HG02970 (cell line): ENCODE measurements around the gene SLC40A1.

Experiments
- ATAC-seq: cut with Tn5 transposase; IDR thresholded peaks from one replicate; pipeline ENCODE4 v1.9.1; 2021; ENCODE audit warnings: mild to moderate bottlenecking, moderate library complexity, moderate number of reproducible peaks; ENCODE audit not compliant: unreplicated experiment, low FRiP score

The SLC40A1 gene, protein sequence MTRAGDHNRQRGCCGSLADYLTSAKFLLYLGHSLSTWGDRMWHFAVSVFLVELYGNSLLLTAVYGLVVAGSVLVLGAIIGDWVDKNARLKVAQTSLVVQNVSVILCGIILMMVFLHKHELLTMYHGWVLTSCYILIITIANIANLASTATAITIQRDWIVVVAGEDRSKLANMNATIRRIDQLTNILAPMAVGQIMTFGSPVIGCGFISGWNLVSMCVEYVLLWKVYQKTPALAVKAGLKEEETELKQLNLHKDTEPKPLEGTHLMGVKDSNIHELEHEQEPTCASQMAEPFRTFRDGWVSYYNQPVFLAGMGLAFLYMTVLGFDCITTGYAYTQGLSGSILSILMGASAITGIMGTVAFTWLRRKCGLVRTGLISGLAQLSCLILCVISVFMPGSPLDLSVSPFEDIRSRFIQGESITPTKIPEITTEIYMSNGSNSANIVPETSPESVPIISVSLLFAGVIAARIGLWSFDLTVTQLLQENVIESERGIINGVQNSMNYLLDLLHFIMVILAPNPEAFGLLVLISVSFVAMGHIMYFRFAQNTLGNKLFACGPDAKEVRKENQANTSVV

DNA sequence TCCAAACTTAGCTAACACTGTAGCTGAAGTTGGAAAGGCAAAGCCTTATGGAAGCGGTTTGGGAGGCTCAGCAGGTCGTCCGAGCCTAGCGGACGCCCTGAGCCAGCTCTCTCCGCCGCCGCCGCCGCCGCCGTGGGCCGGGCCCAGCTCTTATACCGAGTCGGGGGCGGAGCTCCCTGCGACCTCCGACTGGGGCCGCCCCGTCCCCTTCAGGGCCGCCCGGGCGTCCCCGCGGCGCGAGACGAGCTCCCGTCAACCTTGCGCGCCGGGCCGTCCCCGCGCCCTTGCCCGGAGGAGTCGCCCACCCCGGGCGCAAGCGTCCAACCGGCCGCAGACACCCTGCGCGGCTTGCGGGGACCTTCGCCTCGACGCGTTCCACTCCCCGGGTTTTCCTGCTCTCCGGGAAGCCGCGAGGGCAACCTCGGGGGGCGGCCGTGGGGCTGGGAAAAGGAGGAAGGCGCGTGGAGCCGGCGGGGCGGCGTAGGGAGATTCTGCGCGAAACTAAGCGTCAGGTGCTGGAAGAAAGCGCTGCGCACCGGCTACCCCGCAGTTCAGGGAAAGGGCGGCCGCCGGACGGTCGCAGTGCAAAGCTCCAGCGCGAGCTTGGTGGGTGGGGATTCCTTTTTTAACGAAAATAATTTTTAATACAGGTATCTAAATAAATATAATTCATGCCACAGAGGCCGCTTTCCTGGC is at the start of gene SLC40A1:
TSS of gene SLC40A1 (minus strand) at position 129 of the 696 bp plus-strand sequence. CDS start 326 bp downstream, outside the sequence.
- ATAC-seq: peak; percentile 53

DNA sequence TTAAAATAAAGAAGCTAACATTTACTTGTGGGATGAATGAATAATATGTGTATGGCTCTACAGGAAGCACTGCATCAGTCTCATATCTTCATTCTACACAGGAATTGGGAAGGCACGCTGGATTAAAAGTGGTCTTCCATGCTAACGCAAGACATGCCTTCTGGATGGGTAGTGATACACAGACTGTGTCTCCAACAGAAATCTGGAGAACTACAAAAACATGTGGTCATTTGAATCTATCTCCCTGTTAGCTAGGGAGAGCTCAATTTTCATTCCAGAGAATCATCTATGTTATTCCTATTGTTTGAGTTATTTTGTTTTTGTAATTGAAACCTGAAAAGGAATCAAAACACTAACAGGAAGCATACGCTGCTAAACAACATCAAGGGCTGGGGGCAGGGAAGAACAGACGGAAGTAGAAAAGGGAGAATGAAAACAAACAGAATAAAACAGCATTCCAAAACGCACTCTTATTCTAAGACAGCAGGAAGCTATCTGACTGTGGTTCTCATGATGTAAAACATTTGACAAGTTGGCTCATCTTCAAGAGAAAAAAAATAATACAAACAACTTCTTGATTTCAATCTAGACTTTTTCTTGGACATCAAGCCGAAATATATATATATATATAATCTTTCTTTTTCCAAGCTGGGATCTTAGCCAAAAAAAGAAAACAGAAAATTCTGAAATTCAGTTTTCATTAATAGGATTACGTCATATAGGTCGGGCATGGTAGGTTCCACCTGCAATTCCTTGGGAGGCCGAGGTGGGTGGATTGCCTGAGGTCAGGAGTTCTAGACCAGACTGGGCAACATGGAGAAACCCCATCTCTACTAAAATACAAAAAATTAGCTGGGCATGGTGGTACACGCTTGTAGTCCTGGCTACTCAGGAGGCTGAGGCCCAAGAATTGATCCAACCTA is 49.2 kb upstream of the SLC40A1 start:
- ATAC-seq: no peak

DNA sequence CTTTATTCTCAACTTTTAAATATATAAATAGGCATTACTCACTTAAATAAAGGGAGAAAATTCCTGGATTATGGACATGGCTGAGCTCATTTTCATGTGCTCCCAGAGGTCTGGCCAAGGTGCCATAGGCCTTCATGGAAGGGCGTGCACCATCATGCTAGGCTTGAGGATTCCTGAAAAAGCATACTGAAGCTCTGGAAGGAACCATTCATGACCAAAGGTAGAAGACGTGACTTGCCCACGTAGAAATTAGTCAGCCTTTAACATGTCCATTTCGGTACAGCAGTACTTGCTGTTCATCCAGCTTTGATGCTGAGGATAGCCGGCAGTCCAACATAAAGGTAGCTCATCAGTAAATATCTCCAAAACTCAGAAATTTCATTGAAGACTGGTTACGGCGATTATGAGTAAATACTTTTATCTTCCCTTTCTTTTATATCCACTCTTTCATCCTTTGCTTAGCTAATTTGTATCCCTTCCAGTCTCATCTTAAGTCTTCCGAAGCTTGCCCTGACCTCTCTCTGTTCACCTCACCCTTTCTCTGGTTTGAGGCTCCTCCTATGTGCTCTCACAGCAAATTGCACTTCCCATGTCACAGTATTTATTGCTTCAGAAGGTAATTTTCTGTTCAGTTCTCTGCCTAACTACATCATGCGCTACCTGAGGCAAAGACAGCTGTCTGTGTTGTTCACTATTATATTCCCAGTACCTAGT is 48.4 kb upstream of the SLC40A1 start:
- no peak for ATAC-seq

DNA sequence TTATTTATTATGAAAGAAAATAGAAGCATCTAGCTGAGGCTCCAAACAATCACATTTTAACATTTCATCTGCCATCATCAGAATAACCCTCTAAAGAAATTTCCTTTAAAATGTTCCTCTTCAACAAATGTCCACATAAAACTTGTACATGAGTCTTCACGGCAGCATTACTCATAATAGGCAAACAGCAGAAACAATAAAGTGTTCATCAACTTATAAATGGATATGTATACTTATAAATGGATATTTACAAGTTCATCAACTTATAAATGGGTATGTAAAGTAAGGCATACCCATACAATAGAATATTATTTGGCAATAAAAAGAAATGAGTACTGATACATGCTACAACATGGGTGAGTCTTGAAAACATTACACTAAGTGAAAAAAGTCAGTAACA is 47.2 kb upstream of the SLC40A1 start:
- no peak for ATAC-seq

DNA sequence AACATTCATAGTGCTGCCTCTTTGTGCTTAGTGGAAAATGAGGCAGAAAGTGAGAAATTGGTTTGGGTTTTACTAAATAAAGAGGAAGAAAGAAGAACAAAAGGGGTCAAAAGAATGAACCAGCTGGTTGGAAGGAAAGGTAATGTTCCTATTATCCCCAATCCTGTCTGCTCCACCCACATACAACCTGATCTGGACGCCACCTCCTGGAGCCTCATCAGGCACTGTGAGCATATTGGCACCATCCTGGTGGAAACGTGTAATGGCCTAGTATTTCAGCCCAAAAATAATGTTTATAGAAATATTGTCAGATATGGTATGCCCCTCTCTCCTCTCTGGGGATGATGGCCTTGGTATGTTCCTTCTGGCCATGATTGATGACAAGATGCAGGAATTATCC is 45.0 kb upstream of the SLC40A1 start:
- ATAC-seq: no peak

DNA sequence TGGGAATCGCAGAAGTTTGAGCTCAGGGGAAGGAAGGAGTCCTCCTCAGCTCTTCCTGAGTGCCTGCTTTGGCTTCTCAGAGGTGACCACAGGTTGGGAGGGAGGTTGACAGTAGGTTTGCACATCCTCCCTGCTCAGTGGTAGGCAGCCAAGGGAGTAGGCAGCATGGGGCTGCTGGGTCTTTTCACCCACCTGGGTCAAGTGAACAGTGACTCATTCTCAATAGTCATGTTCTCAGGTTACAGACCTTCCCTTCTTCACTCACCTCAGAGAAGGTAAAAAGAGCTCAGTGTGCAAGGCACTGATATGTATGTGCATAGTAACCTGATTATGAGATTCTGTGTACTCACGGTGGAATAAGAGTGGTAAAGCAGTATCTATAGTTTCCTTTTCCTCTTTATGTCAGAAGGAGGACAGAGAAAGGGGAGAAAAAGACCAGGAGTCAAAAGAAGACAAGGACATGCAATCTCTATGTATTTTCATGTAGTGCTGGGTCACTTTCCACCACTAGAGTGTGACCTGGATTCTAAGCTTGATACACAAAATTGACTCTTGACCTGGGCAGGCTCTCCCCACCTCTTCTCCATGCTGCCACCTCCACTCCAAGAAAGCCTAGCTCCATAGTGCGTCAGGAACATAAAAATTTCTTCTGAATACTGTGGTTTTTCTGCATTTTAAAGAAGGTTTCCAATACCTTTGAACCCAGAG is 44.2 kb upstream of the SLC40A1 start:
- ATAC-seq: no peak

DNA sequence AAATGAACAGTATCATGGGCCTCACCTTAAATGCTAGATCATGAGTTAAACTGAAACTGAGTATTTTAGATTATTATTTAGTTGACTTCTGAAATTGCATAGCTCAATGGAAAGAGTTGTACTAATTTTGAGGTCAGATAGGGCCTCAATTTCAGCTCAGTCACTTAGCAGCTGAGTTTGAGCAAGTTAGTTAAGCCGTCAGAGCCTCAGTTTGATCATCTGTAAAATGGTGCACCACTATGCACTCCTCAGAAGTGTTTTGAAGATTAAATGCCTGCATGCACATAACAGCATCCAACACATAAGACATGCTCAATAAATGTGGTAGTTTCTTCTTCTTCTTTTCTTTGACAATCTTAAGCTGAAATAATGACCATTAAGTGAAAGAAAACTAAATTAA is 42.5 kb upstream of the SLC40A1 start:
- no peak for ATAC-seq

DNA sequence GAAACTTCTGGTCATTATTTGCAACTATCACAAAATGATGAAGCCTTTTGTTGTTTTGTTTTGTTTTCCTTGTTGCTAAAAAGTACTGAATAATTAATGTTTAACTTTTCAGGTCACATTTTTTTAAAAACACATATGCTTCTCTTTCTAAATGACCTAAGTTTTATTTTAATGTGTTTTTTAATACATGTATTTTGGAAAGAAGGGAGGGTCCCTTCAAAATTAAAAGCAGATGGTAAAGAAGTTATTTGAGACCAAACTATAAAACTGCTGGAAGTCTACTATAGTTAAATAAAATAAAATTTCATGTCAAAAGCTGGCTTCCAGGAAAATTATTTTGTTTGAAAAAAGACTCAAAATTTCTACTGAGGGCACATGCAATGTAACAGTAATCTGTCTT is 41.2 kb upstream of the SLC40A1 start:
- no peak for ATAC-seq

DNA sequence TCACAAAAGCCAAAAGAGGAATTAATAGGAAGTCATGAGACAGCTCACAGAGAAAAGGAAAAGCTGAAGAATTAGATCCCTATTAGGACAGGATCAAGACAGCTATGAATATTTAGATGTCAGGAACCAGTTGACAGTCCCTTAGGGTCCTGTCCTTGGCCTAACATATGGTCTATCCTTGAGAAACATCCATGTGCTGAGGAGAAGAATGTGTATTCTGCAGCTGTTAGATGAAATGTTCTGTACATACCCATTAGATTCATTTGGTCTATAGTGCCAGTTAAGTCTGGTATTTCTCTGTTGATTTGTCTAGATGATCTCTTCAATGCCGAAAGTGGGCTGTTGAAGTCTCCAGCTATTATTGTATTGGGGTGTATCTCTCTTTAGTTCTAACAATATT is 37.6 kb upstream of the SLC40A1 start:
- no peak for ATAC-seq

DNA sequence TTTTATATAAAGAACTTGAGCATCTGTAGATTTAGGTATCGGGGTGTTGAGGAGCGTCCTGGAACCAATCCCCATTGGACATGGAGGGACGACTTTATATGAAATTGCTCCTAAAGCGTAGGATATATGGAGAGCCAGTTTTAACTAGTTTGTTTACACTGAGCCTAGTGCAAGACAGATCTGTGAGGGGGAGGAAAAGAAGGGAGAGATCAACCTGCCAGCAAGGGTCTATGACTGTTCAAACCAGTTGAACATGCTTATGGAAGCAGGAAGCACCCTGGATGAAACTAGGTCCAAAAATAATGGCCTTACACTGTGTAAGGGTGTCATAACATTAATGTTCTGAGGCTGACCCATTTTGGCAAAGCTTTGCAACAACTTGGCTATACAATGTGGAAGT is 34.0 kb upstream of the SLC40A1 start:
- no peak for ATAC-seq

DNA sequence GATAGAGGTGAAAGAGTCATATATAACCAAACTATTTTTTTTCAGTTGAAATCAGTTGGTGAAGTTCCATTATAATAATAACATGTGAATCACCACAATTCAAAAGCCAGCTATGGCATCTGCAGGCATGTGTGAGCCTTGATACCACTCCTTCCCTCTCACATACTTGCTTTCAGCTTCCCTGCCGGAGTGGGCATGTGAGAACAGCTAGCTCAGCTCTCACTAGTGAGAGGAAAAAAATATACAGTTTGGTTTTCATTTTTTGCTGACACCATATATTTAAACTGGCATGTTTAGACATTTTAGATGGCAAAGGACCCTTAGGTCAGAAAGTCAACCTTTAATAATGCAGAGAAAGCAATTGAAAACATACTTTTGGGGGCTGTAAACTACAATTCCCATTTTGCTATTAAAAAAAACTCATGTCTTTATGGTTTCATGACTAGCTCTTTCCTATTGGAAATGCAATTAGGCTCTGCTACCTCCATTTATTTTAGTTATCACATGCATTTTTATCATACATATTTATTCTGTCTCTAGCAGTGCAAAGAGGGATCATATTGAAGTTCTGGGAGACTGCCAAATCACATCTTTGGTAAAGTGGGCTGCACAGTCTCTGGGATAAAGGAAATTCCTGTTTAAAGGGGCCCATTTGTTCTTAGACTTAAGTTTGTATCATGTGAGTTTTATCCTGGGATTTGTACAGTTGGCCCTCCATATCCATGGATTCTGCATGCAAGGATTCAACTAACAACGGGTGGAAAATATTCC is 33.2 kb upstream of the SLC40A1 start:
- no peak for ATAC-seq

DNA sequence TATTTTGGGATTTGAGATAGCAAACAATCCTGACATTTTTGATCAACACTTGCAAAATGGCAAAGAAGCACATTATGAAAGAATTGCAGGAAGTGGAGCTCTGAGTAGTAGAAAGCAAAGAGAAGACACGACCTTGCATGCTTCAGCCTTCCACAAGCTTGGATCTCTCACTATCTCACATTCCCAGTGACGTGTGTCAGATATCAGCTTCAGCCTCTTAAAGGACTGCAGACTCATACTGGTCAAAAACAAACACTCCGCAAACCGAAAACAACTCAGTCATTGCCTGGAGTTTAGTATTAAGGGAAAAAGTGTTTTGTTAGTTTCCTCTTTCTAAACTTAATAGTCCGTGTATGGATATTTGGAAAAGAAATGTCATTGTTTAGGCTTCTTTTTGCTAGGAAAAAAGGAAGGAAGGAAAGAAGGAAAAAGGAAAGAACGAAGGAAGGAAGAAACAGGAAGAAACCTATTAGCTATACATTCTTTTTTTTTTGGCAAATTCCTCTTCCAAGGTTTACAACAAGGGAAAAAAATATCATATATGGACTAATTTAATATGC is 32.6 kb upstream of the SLC40A1 start:
- ATAC-seq: no peak

DNA sequence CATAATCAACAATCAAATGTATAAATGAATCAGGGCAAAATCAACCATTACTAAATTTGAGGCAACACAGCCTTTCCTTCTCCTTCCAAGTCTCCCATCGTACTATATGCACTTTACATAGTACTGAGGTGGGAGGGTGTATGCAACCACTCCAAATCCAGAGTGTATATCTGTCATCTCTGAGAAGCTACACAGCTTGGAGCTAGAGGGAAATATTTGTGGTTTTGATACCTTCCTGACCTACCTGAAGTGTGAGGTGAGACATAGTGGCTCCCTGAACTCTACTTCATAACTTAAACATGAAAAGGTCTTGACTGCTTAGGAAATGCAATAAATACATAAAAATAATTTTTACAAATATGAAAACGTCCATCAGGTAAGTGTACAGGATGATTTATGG is 30.1 kb upstream of the SLC40A1 start:
- no peak for ATAC-seq

DNA sequence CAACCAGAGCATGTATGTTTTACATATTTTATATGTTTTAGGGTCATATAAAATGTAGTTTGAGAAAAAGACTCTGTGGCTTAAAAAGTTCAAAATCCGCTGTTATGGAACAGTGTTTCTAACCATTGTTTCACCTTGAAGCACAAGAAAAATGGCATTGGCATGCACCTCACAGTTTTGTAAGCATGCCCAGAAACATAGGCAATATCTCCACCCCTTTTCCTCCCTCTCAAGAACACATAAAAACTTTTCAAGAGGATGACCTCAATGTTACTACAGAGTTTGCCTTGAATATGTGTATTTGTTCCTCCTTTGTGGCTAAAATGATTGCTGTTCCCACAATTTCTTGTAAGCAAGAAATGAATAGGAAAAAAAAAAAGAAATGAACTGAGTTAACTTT is 29.3 kb upstream of the SLC40A1 start:
- no peak for ATAC-seq

DNA sequence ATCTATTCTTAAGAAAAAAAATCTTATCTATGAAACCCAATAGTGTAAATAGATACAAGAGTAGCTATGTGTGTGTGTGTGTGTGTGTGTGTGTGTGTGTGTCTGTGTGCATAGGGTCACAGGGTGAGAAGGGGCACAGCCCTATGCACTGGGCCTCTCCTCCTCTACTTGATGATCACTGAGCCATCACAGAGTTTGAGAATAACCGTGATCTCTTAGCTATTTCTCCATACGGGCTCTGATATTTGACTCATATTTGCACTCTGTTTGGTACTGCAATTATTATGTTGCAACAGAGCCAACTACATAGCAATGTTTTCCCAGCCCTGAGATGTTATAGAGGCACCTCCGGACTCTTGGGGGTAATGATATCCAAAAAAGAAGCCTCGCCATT is 28.8 kb upstream of the SLC40A1 start:
- no peak for ATAC-seq

DNA sequence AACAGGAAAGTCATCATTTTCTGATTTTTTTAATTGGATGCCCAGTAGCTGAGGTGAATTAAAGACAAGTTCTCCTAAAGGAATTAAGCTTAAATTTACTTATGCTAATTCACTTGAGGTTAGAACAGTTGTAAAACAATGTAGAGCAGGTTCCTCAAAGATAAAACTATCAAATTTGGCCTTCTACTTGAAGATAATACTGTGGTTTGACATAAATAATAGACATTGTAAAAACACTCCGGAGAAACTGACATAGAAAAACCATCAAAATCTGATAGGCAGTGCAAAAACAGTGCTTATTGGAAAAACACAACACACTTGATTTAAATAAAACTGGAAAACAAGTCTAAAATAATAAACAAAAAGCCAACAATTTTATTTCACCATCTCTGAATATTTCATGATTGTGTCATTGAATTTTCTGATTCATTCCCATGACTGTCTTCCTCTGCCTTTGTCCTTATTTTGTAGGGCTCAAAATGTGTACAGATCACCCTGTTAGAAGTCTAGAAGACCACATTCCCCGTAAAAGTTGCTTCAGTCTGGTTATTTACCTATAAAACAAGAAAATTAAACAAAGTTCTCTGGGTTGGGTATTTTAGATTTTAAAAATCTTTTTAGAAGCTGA is 28.3 kb upstream of the SLC40A1 start:
- ATAC-seq: no peak

DNA sequence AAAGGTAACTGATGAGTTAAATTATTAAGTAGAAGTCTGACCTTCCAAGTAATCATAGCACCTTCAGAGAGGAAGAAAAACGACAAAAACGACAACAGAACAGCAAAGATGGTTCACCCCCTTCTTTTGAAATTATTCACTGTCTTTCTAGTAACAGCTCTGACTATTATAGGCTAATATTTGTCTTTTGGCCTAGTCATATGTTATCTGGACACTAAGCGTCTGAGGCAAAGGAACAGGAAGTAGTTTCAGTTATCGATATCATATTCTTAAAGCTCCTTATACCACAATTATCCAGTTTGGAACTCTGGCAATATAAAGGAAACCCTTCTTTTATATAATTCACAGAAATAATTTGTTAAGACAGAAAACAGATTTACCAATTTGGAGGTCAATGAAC is 27.6 kb upstream of the SLC40A1 start:
- ATAC-seq: no peak

DNA sequence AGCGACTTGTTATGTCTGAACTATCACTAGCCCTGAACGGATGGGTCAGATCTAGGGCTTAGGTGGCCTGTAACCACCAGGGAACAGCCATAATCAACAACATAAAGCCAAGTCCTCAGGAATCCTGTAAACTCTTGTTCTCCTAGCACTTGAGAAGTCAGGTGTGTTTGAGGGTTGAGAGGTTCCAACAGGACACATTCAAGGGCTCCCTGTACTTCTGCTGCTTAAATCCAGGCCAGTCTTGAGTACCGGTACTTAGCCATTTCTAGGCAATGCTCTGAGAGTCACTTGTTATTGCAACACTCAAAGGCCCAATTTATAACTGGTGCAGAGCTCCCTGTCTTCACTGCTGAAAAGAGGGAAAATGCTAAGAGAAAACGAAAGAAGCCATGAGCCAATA is 21.6 kb upstream of the SLC40A1 start:
- no peak for ATAC-seq
